ENCODE results near the gene PTPRG.

PTPRG gene

DNA sequence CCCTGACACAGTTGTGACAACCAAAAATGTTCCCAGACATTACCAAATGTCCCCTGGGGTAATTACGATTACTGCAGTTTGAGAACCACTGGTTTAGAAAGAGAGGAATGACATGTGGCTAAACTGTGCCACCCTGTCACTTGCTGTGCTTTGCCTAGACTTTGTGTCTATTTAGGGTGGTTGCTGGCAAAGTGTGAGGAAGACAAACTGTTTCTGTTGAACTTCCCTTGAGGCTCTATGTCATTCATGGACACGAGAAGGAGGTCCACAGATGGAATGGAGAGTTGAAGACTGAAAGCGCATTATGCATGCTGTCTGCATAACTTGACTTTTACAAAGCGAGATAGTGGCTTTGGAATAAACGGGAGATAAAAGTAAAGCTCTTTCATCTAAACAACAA, 495.3 kb downstream of the PTPRG start:
- 95% methylated on average over 5 of the region's 5 CpGs for WGBS
- Histone ChIP-seq H3K9ac (ENCODE audit: low read depth, low read length) (no peak overlapping the region), H3K27me3 (ENCODE audit: insufficient read depth, low read length) (no peaks in the 10 kb centered on the region), H3K9me3 (ENCODE audit: insufficient read depth, low read depth, low read length) (no peaks in the 10 kb centered on the region), H3K27ac (ENCODE audit: low read depth, low read length) (no peak overlapping the region), H3K4me3 (ENCODE audit: low read length) (no peak overlapping the region), H3K4me1 (ENCODE audit: insufficient read depth, low read length) (peaks cover 13% of the 10 kb centered on the region), H3K36me3 (ENCODE audit: insufficient read depth, low read length) (no peaks in the 10 kb centered on the region)

DNA sequence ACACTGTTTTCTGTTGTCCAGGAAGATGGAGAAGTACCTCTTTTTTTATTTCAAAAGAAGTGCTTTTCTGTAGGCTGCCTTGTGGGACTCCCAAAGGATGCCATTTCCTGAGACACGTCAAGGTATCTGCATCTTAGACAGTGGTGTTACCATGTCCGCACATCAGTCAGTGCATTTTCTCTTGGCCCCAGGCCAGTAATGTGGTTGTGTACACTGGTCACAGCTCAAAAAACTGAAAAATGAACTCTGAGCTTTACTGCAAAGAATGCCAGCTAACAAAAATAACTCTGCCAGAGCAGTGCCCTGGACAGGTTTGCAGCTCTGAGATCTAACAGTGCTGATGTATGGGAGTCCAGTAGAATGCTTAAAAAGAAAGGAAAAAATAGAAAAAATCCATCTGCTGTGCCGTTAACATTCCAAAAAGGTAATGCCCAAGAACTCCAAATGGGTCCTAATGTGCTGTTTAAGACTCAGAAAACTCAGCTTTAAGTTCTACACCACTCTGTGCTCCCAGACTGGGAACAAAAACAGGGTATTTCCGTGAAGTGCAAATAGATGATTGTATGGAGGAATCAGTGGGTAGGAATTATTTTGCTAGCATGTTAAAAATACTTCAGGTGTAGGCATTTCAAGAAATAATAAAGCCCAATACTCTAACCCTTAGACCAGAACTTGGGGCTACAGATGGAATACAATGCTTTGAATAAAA, 496.1 kb downstream of the PTPRG start:
- H3K27me3 ChIP-seq (ENCODE audit: insufficient read depth, low read length) = no peaks in the 10 kb centered on the region
- WGBS = 95% methylated on average over 4 of the region's 4 CpGs
- no peaks in the 10 kb centered on the region for H3K9me3 ChIP-seq (ENCODE audit: insufficient read depth, low read depth, low read length)
- no peaks in the 10 kb centered on the region for H3K36me3 ChIP-seq (ENCODE audit: insufficient read depth, low read length)
- H3K27ac ChIP-seq (ENCODE audit: low read depth, low read length) = no peak overlapping the region
- no peak overlapping the region for H3K9ac ChIP-seq (ENCODE audit: low read depth, low read length)
- H3K4me3 ChIP-seq (ENCODE audit: low read length) = no peak overlapping the region
- peaks cover 13% of the 10 kb centered on the region for H3K4me1 ChIP-seq (ENCODE audit: insufficient read depth, low read length)

DNA sequence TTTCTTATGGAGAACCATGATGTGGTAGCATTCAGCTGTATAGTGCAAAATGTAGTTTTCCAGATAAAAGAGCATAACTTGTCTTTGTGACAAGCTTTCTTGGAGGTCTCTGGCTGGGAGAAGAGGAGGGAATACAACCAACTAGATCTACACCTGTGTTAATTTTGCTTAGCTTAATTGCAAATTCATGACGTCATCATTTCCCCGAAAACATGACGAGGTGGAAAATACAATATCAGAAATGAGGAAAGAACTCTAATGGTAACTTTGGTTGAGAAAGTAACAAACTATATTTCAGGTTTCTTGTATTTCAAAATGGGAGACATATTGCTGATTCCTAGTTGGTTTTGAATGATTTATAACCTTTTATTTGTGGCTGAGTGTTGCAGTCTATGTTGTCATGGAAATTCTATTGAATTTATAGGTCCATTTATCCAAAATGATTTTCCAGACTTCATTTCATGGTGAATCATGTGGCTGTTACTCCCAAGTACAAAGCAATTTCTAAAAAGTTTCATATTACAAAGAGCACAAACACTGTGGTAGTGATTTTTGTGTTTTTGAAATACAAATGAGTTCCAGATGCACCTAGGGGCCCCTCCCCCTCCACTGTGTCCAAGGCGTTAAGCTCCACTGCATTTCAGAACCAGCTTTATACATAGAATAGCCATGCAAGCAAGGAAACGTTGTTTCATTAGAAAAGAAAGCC, 504.8 kb downstream of the PTPRG start:
- Histone ChIP-seq H3K4me1 (ENCODE audit: insufficient read depth, low read length) (peaks cover 27% of the 10 kb centered on the region; the same call in 1 of the 2 replicates), H3K36me3 (ENCODE audit: insufficient read depth, low read length) (no peaks in the 10 kb centered on the region), H3K27ac (ENCODE audit: low read depth, low read length) (no peak overlapping the region), H3K9me3 (ENCODE audit: insufficient read depth, low read depth, low read length) (no peaks in the 10 kb centered on the region), H3K27me3 (ENCODE audit: insufficient read depth, low read length) (no peaks in the 10 kb centered on the region), H3K9ac (ENCODE audit: low read depth, low read length) (no peak overlapping the region), H3K4me3 (ENCODE audit: low read length) (no peak overlapping the region)
- 88% methylated on average over 5 of the region's 5 CpGs for WGBS

- no peak overlapping the region for H3K9ac ChIP-seq (ENCODE audit: low read depth, low read length)
- no peaks in the 10 kb centered on the region for H3K36me3 ChIP-seq (ENCODE audit: insufficient read depth, low read length)
- no peaks in the 10 kb centered on the region for H3K27me3 ChIP-seq (ENCODE audit: insufficient read depth, low read length)
- 86% methylated on average over 2 of the region's 2 CpGs for WGBS
- no peak overlapping the region for H3K4me3 ChIP-seq (ENCODE audit: low read length)
- no peak overlapping the region for H3K27ac ChIP-seq (ENCODE audit: low read depth, low read length)
- no peaks in the 10 kb centered on the region for H3K9me3 ChIP-seq (ENCODE audit: insufficient read depth, low read depth, low read length)
- H3K4me1 ChIP-seq (ENCODE audit: insufficient read depth, low read length) = peaks cover 23% of the 10 kb centered on the region; the same call in 1 of the 2 replicates
Observed at GRCh38 chr3:62068337-62068736, 507.0 kb downstream of the PTPRG start.

GRCh38 chr3:62070891-62071290, 509.5 kb downstream of the PTPRG start:
- Histone ChIP-seq H3K9ac (ENCODE audit: low read depth, low read length) (no peak overlapping the region), H3K36me3 (ENCODE audit: insufficient read depth, low read length) (no peaks in the 10 kb centered on the region), H3K27ac (ENCODE audit: low read depth, low read length) (no peak overlapping the region), H3K27me3 (ENCODE audit: insufficient read depth, low read length) (no peaks in the 10 kb centered on the region), H3K4me3 (ENCODE audit: low read length) (no peak overlapping the region), H3K4me1 (ENCODE audit: insufficient read depth, low read length) (peaks cover 18% of the 10 kb centered on the region; the same call in 1 of the 2 replicates), H3K9me3 (ENCODE audit: insufficient read depth, low read depth, low read length) (no peaks in the 10 kb centered on the region)
- WGBS = 87% methylated on average over 5 of the region's 7 CpGs

GRCh38 chr3:62073038-62073437, 511.7 kb downstream of the PTPRG start:
- no peaks in the 10 kb centered on the region for H3K27me3 ChIP-seq (ENCODE audit: insufficient read depth, low read length)
- H3K9me3 ChIP-seq (ENCODE audit: insufficient read depth, low read depth, low read length) = no peaks in the 10 kb centered on the region
- H3K27ac ChIP-seq (ENCODE audit: low read depth, low read length) = no peak overlapping the region
- H3K4me1 ChIP-seq (ENCODE audit: insufficient read depth, low read length) = peaks cover 13% of the 10 kb centered on the region; the same call in 1 of the 2 replicates
- H3K36me3 ChIP-seq (ENCODE audit: insufficient read depth, low read length) = no peaks in the 10 kb centered on the region
- H3K4me3 ChIP-seq (ENCODE audit: low read length) = no peak overlapping the region
- no peak overlapping the region for H3K9ac ChIP-seq (ENCODE audit: low read depth, low read length)
- 89% methylated on average over 1 of the region's 1 CpG for WGBS

DNA sequence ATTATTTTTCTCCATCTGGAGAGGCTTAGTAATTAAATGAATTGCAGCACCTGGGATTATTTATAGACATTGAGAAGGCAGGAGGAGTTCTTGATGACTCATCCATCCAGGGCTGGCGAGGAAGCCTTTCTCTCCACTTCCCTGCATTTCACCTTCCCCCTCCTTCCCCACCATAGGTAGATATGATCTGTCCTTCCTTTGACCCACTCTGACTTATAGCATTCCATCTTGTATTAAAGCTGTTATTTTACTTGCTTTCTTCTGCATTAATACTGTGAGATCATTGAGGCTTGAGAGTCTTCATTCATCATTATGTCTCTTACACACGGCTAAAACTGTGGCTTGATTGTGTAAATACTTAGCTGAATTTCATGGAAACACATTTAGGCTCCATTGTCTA, 523.2 kb downstream of the PTPRG start:
- Histone ChIP-seq H3K27me3 (ENCODE audit: insufficient read depth, low read length) (no peaks in the 10 kb centered on the region), H3K4me1 (ENCODE audit: insufficient read depth, low read length) (peaks cover 14% of the 10 kb centered on the region; the same call in 1 of the 2 replicates), H3K36me3 (ENCODE audit: insufficient read depth, low read length) (peaks cover 4% of the 10 kb centered on the region), H3K4me3 (ENCODE audit: low read length) (no peak overlapping the region), H3K27ac (ENCODE audit: low read depth, low read length) (no peak overlapping the region), H3K9ac (ENCODE audit: low read depth, low read length) (no peak overlapping the region), H3K9me3 (ENCODE audit: insufficient read depth, low read depth, low read length) (no peaks in the 10 kb centered on the region)
- WGBS = 92% methylated on average over 2 of the region's 2 CpGs

DNA sequence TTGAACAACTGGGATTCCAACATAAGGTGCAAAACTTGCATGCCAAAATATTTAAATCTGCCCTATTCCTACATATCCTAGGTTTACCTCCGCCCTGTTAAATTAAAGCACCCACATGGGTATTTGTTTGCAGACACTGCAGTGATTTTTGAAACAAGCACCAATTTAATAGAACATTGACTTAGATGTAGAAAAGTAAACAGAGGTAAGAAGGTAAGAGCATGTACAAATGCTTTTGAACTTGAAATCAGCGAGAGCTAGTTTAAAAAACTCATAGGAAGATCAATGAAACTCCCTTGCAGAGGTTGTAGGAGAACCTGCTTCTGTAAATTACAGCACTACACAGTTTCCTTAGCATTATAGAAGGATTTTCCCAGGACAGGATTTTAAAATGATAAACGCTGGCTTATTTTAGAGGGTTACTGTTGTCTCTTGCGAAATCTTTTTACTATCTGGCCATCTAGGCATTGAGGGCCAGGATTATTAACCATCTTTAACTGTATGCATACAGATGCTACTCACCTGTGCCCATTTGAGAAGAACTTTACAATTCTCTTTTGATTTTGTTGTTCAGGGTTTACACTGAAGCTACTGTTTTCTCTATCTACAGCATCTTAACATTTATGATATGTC, 527.2 kb downstream of the PTPRG start:
- no peak overlapping the region for H3K9ac ChIP-seq (ENCODE audit: low read depth, low read length)
- H3K36me3 ChIP-seq (ENCODE audit: insufficient read depth, low read length) = no peaks in the 10 kb centered on the region
- WGBS = 82% methylated on average over 4 of the region's 4 CpGs
- peaks cover 14% of the 10 kb centered on the region; the same call in 1 of the 2 replicates for H3K4me1 ChIP-seq (ENCODE audit: insufficient read depth, low read length)
- no peak overlapping the region for H3K4me3 ChIP-seq (ENCODE audit: low read length)
- H3K9me3 ChIP-seq (ENCODE audit: insufficient read depth, low read depth, low read length) = no peaks in the 10 kb centered on the region
- H3K27ac ChIP-seq (ENCODE audit: low read depth, low read length) = no peak overlapping the region
- no peaks in the 10 kb centered on the region for H3K27me3 ChIP-seq (ENCODE audit: insufficient read depth, low read length)

- Histone ChIP-seq H3K4me3 (ENCODE audit: low read length) (no peak overlapping the region), H3K9me3 (ENCODE audit: insufficient read depth, low read depth, low read length) (no peaks in the 10 kb centered on the region), H3K27me3 (ENCODE audit: insufficient read depth, low read length) (no peaks in the 10 kb centered on the region), H3K9ac (ENCODE audit: low read depth, low read length) (no peak overlapping the region), H3K4me1 (ENCODE audit: insufficient read depth, low read length) (no peaks in the 10 kb centered on the region), H3K36me3 (ENCODE audit: insufficient read depth, low read length) (no peaks in the 10 kb centered on the region), H3K27ac (ENCODE audit: low read depth, low read length) (no peak overlapping the region)
- WGBS = 95% methylated on average over 2 of the region's 2 CpGs
Observed at GRCh38 chr3:62090066-62090465, 528.7 kb downstream of the PTPRG start.

GRCh38 chr3:62090519-62090918, 529.1 kb downstream of the PTPRG start:
- H3K4me3 ChIP-seq (ENCODE audit: low read length) = no peak overlapping the region
- no peaks in the 10 kb centered on the region for H3K9me3 ChIP-seq (ENCODE audit: insufficient read depth, low read depth, low read length)
- H3K4me1 ChIP-seq (ENCODE audit: insufficient read depth, low read length) = no peaks in the 10 kb centered on the region
- H3K27ac ChIP-seq (ENCODE audit: low read depth, low read length) = no peak overlapping the region
- no peaks in the 10 kb centered on the region for H3K36me3 ChIP-seq (ENCODE audit: insufficient read depth, low read length)
- H3K9ac ChIP-seq (ENCODE audit: low read depth, low read length) = no peak overlapping the region
- WGBS = 97% methylated on average over 4 of the region's 5 CpGs
- no peaks in the 10 kb centered on the region for H3K27me3 ChIP-seq (ENCODE audit: insufficient read depth, low read length)

- Histone ChIP-seq H3K4me1 (ENCODE audit: insufficient read depth, low read length) (no peaks in the 10 kb centered on the region), H3K27me3 (ENCODE audit: insufficient read depth, low read length) (no peaks in the 10 kb centered on the region), H3K27ac (ENCODE audit: low read depth, low read length) (no peak overlapping the region), H3K36me3 (ENCODE audit: insufficient read depth, low read length) (no peaks in the 10 kb centered on the region), H3K9ac (ENCODE audit: low read depth, low read length) (no peak overlapping the region), H3K4me3 (ENCODE audit: low read length) (no peak overlapping the region), H3K9me3 (ENCODE audit: insufficient read depth, low read depth, low read length) (no peaks in the 10 kb centered on the region)
- 92% methylated on average over 8 of the region's 8 CpGs for WGBS
Observed at GRCh38 chr3:62093025-62093424, 531.7 kb downstream of the PTPRG start.

All from HUES64 (cell line).